C4-2B (cell line): ENCODE data around the gene CUX1.

Experiments used
- ZFX ChIP-seq: fragments of 450-650 bp; IDR thresholded peaks from 2 replicates; pipeline ENCODE4 v1.6.1; 2017
- TF ChIP-seq, protein P1 (sequence below): fragments of 450-650 bp; conservative IDR thresholded peaks from 2 replicates; pipeline ENCODE4 v1.5.1; 2017; ENCODE audit warnings: mild to moderate bottlenecking

GRCh38 chr7:102170393-102170970 lies 353.1 kb downstream of the CUX1 start:
- TF ChIP-seq, protein P1, sequence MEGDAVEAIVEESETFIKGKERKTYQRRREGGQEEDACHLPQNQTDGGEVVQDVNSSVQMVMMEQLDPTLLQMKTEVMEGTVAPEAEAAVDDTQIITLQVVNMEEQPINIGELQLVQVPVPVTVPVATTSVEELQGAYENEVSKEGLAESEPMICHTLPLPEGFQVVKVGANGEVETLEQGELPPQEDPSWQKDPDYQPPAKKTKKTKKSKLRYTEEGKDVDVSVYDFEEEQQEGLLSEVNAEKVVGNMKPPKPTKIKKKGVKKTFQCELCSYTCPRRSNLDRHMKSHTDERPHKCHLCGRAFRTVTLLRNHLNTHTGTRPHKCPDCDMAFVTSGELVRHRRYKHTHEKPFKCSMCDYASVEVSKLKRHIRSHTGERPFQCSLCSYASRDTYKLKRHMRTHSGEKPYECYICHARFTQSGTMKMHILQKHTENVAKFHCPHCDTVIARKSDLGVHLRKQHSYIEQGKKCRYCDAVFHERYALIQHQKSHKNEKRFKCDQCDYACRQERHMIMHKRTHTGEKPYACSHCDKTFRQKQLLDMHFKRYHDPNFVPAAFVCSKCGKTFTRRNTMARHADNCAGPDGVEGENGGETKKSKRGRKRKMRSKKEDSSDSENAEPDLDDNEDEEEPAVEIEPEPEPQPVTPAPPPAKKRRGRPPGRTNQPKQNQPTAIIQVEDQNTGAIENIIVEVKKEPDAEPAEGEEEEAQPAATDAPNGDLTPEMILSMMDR, result no peak
- no peak for TF ChIP-seq ZFX
